Lower lobe of right lung (tissue), 2 donors: Measurements from ENCODE around the gene ART5. TPM values are rescaled to one million over a fixed set of nuclear protein-coding genes. Genes with fewer than 3 reads are reported as not detected.

ENCODE experiments used
- ATAC-seq, 2 donors: fragments of 200-7000 bp; cut with Tn5 transposase; one replicate each; pipeline ENCODE4 v1.9.1; 2020 to 2022; ENCODE audit warnings: mild to moderate bottlenecking in 2 of 2, moderate library complexity in 2 of 2
- DNase-seq: peaks from one replicate; pipeline ENCODE4 v3.0.0-alpha.2; 2020
- H3K27ac ChIP-seq: fragments of 200-600 bp; one replicate; pipeline ENCODE4 v1.8.0; 2022
- H3K27me3 ChIP-seq: fragments of 200-600 bp; one replicate; pipeline ENCODE4 v1.8.0; 2022; ENCODE audit warnings: low read depth
- H3K36me3 ChIP-seq: fragments of 200-600 bp; one replicate; pipeline ENCODE4 v1.8.0; 2022; ENCODE audit warnings: mild to moderate bottlenecking
- H3K4me1 ChIP-seq: fragments of 200-600 bp; one replicate; pipeline ENCODE4 v1.8.0; 2022
- H3K4me3 ChIP-seq: fragments of 200-600 bp; one replicate; pipeline ENCODE4 v1.8.0; 2022; ENCODE audit warnings: mild to moderate bottlenecking
- H3K9me3 ChIP-seq: fragments of 200-600 bp; one replicate; pipeline ENCODE4 v1.8.0; 2022
- intact Hi-C: fragments of 100-400 bp; cut with DNase I; formaldehyde crosslinking; loops from one replicate; pipeline ENCODE4 v1.11.0; 2022
- total RNA-seq: library from RNA; stranded (reverse); fragmentation: NEBNext Ultra II Directional; extraction: Animal tissue kit (Norgen Biotek cat#: 25700); gene quantifications from one replicate; pipeline ENCODE4 v1.2.1, GENCODE V29; 2021
- TF ChIP-seq, protein P1 (sequence below): fragments of 200-600 bp; IDR thresholded peaks from one replicate; pipeline ENCODE4 v1.8.0; 2022; ENCODE audit warnings: antibody characterized with exemption, mild to moderate bottlenecking
- donor health status: DM: no; HTN: yes; CAD: no; lungs with severe emphysema.

Gene ART5
- total RNA-seq, 1 donor from 2014 or later = 2.2 TPM

DNA sequence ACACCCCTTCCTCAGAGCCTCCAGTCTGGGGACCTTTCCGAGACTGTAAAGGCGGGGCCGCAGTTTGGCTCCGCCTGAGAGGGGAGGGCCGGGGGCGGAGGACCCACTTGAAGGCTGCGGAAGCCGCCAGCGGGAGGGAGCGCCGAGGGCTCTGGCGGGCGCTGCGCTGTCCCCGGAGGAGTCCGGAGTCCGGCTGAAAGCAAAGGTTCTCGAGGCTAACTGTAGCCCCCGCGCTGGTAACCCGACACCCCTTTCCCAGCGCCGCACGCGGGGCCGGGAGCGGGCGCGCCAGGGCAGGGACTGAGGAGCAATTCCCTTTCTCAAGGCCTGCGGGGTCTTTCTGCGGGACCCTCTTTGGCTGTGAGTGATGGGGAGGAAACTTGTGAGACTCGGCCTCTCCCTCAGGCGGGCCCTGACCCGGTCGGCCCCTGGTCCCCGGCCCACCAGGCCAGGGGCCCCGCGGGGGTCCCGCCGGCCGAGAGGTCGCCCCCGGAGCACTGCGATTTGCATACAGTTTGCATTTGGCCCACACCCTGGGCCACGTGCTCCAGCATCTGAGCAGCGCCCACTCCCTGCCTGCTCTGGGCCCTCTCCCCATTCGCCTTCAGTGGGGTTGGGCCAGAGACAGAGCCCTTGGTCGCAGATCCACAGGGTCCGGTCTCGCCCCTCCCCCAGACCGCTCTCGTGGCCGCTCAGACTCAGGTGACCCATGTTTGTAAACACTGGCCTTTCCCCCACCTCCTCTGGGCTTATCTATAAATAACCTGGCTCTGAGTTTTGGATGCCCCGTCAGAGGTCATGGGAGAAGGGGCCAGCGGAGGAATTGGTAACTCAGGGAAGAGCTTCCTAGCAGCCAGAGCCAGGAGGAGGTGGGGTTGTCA lies 519 bp upstream of the ART5 start:
- intact Hi-C loops = no loop called here
- TF ChIP-seq, protein P1, sequence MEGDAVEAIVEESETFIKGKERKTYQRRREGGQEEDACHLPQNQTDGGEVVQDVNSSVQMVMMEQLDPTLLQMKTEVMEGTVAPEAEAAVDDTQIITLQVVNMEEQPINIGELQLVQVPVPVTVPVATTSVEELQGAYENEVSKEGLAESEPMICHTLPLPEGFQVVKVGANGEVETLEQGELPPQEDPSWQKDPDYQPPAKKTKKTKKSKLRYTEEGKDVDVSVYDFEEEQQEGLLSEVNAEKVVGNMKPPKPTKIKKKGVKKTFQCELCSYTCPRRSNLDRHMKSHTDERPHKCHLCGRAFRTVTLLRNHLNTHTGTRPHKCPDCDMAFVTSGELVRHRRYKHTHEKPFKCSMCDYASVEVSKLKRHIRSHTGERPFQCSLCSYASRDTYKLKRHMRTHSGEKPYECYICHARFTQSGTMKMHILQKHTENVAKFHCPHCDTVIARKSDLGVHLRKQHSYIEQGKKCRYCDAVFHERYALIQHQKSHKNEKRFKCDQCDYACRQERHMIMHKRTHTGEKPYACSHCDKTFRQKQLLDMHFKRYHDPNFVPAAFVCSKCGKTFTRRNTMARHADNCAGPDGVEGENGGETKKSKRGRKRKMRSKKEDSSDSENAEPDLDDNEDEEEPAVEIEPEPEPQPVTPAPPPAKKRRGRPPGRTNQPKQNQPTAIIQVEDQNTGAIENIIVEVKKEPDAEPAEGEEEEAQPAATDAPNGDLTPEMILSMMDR = no peak
- peak overlapping the region; percentile 73 for H3K27ac ChIP-seq
- H3K9me3 ChIP-seq = no peaks in the 10 kb centered on the region
- ATAC-seq (peak; percentile 96), DNase-seq (peak; percentile 88)
- H3K4me1 ChIP-seq = peaks cover 19% of the 10 kb centered on the region
- peak overlapping the region; percentile 67 for H3K4me3 ChIP-seq
- no peaks in the 10 kb centered on the region for H3K27me3 ChIP-seq
- no peaks in the 10 kb centered on the region for H3K36me3 ChIP-seq

DNA sequence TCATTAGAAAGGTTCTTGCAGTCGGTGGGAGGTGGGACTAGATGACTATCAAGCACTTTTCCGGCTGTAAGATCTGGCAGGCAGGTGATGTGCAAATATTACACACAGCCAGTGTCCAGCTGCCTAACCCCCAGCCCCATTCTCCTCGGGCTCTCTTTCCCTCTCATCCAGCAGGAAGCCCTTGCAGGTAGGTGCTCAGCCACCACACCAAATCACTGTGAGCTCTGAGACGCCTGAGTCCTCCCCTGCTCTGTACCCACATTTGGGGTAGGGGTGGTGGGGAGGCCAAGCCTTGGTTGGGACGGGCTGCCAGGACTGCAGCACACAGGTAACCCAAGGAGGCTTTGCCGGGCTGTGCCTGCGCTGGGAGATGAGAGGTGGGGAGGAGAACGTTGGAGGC lies 601 bp downstream of the ART5 start:
- TF ChIP-seq, protein P1 = no peak
- Histone ChIP-seq H3K27me3 (no peaks in the 10 kb centered on the region), H3K4me3 (no peak overlapping the region), H3K9me3 (no peaks in the 10 kb centered on the region), H3K36me3 (no peaks in the 10 kb centered on the region), H3K4me1 (peaks cover 19% of the 10 kb centered on the region), H3K27ac (no peak overlapping the region)
- intact Hi-C loops = no loop called here
- DNase-seq = no peak
- no peak for ATAC-seq

DNA sequence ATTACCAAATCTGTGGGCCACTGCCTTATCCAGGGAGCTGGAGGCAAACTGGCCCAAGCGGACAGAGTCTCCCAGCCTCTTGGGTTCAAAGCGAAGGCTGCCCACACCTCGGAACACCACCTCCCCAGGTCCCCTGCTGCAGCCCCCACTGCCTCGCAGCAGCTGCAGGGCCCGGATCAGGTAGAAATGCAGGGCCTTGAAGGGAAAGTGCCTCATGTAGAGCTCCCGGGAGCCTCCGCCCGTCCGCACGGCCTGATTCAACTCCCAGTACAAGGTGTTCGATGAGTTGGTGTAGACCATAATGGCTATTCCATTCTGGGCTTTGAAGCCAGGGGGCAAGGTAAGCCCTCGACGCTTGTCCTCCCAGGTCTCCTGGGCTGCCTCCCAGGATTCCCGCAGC lies 2.0 kb downstream of the ART5 start:
- Histone ChIP-seq H3K27me3 (no peaks in the 10 kb centered on the region), H3K4me1 (peaks cover 16% of the 10 kb centered on the region), H3K27ac (no peak overlapping the region), H3K4me3 (no peak overlapping the region), H3K36me3 (no peaks in the 10 kb centered on the region), H3K9me3 (no peaks in the 10 kb centered on the region)
- DNase-seq (no peak), ATAC-seq (no peak)
- intact Hi-C loops = no loop called here
- TF ChIP-seq, protein P1 = no peak

DNA sequence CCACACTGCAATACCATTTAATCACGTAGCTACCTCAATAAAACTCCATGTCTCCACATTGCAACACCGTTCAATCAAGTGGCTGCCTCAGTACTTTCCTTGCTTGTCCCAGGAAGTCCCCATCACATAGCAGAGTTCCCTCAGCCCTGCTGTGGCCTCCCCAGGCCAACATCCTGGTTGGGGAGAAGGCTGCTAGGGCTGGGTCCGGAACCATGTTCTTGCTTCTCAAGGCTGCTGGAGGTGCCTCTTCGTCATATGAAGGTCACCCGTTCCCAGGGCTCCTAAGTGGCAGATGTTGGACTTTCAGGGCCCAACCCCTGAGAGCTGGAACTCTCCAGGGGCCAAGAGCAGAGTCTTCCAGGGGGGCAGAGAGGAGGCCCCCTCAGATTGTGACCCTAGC lies 3.3 kb downstream of the ART5 start:
- Histone ChIP-seq H3K4me3 (no peak overlapping the region), H3K27ac (no peak overlapping the region), H3K27me3 (no peaks in the 10 kb centered on the region), H3K9me3 (no peaks in the 10 kb centered on the region), H3K4me1 (peaks cover 13% of the 10 kb centered on the region), H3K36me3 (no peaks in the 10 kb centered on the region)
- intact Hi-C loops = no loop called here
- TF ChIP-seq, protein P1 = no peak
- DNase-seq (no peak), ATAC-seq (no peak)

DNA sequence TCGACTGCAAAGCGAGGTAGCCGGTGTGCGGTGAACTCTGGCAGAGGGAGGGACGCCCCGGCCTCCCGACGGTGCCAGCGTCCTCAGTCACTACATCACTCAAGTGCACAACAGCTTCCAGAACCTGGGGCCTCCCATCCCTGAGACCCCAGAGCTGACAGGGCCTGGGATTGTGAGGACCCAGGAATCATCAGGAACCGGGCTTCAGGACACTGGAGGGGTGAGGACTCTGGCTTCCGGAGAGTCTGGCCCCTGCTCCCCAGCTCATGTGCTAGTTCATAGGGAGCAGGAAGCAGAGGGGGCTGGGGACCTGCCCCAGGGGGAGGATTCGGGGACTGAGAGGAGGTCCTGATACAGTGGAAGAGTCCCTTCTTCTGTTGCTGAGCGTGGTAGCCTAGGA lies 4.6 kb downstream of the ART5 start:
- intact Hi-C loops = no loop called here
- DNase-seq (no peak), ATAC-seq (no peak)
- H3K27ac ChIP-seq = no peak overlapping the region
- H3K4me3 ChIP-seq = no peak overlapping the region
- H3K27me3 ChIP-seq = no peaks in the 10 kb centered on the region
- TF ChIP-seq, protein P1 = no peak
- peaks cover under 1% of the 10 kb centered on the region for H3K4me1 ChIP-seq
- H3K9me3 ChIP-seq = no peaks in the 10 kb centered on the region
- no peaks in the 10 kb centered on the region for H3K36me3 ChIP-seq
